HG03520 (cell line): ENCODE results near the gene NME4.
"Not testable (repeated sequence)": the region's sequence is repeated elsewhere in the genome, so short reads cannot be mapped to it uniquely, and the experiment has no call there.

Source experiments
- ATAC-seq: cut with Tn5 transposase; IDR thresholded peaks from one replicate; pipeline ENCODE4 v1.9.1; 2021; ENCODE audit warnings: mild to moderate bottlenecking, moderate library complexity; ENCODE audit not compliant: unreplicated experiment

NME4 gene

DNA sequence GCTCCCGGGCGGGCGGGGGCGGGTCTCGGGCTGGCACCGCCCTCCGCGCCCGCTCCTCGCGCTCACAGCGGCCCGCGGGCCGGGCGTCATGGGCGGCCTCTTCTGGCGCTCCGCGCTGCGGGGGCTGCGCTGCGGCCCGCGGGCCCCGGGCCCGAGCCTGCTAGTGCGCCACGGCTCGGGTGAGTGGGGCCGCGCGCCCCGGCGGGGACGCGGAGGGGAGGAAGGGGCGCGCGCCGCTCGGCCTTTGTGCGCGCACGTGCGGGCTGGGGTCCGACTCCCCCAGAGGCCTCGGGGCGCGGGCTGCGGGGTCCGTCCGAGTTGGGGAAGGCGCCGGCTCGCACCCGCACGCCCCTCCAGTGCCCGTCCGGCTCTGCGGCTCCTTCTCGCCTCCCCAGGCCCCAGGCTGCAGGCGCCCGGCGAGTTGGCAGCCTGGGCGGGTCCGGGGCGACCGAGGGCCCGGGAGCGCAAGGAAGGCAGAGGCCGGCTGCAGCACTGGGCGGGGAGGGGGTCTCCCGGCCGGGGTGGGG lies at the start of gene NME4:
Gene NME4 (plus strand): TSS at position 65 of the 527 bp plus-strand sequence. CDS start 24 bp downstream, at position 89.
- ATAC-seq, result no peak

DNA sequence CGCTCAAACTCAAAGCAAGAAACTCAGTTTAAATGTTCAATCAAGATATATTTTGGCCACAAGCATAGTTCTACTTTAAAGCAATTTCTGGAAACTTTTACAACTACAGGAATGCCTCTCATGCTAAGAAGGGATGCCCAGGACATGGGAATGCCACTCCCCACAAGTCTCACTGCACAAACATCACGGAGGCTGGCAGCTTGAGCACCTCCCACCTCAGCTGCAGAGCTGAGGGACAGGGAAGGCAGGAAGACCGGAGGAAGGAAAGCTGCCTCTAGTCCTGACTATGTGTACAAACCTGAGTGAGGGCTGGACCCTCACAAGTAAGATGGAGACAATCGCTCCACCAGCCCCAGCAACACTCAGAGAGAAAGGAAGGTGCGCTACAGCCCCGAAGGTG lies 49.8 kb upstream of the NME4 start:
- ATAC-seq, result no peak

GRCh38 chr16:348495-348894 lies 48.5 kb upstream of the NME4 start:
- ATAC-seq, result not testable (repeated sequence)

DNA sequence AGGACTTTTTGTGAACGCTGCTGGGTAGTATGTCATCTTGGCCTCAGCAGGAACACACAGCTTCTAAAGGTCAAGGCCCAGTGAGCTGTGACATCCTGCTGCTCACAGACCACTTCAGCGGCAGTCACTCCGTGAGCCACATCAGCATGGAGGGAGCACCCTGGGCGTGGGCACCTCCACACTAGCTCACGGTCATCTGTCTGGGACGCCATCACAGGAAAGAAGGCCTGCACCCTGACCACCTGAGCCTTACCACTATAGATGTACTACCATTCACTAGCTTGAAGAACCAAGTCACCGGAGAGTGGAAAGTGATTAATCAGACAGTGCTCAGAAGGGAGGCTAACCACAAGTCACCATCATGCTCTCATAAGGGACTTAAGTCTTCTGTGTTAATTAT lies 47.8 kb upstream of the NME4 start:
- no peak for ATAC-seq

DNA sequence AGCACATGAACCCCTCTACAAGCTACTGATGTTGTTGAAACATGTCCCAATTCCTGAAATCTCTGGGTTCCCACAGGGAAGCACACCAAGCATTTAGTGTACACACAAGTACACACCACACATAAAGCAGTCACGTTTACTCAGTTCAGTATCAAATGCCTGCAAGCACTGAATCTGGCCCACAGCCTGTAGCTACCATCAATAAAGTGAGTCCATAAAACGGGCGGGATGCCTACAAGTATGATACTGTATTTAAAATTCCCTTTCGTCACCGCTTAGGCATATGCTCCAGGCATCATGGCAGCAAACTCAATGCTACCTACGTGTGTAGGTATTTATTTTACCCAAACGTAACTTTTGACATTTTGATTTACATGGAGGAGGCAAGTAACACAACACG lies 46.8 kb upstream of the NME4 start:
- ATAC-seq, result no peak

- peak; percentile 21 for ATAC-seq
Measured at GRCh38 chr16:351804-352520, 45.0 kb upstream of the NME4 start.

GRCh38 chr16:352547-353403 lies 44.2 kb upstream of the NME4 start, which contains the start of gene AXIN1:
Gene AXIN1 (minus strand): TSS chr16:352723. CDS start chr16:347025, 5,698 bp downstream.
- ATAC-seq, result peak; percentile 51

- no peak for ATAC-seq
Measured at GRCh38 chr16:353404-354290, 43.4 kb upstream of the NME4 start.

GRCh38 chr16:354291-354881 lies 42.6 kb upstream of the NME4 start:
- ATAC-seq, result no peak

GRCh38 chr16:354971-355461 lies 42.0 kb upstream of the NME4 start:
- ATAC-seq, result no peak

GRCh38 chr16:356741-357140 lies 40.3 kb upstream of the NME4 start:
- ATAC-seq, result no peak

- no peak for ATAC-seq
Measured at GRCh38 chr16:359067-359763, 37.8 kb upstream of the NME4 start.

DNA sequence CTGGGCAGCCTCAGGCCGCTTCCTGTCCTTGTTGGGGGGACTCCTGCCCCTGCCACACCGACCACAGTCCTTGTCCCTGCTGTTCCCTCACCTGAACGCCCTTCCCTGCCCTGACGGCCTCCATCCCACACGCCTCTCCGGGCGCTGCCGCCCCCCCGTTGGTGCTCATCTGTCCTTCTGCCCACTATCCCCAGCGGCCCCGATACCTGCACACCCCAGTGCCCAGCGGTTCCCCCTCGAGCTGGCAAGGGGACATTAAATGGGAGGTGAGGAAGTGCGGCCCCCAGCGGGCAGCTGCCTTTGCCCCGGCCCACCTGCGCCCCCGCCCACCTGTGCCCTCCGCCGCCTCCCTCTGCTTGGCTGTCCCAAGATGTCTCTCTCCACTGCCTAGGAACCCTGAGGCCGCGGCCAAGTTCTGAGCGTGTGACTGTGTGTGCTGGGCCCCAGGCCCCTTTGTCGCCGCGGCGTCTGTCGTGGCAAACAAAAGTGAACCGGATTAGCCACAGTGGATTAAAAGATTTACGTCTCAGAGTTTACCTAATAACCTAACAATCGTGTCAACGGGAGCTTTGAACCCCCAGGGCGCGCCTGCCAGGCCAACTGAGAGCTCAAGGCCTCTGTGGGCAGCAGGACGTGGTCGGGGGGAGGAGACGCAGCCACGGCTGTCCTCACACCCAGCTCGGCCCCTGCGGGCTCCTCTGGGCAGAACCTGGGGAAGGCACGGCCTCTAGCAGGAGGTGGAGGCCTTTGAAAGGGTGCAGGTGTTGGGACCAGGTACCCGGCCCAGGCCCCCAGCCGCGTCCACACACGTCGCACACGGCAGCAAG lies 36.9 kb upstream of the NME4 start:
- ATAC-seq, result no peak

DNA sequence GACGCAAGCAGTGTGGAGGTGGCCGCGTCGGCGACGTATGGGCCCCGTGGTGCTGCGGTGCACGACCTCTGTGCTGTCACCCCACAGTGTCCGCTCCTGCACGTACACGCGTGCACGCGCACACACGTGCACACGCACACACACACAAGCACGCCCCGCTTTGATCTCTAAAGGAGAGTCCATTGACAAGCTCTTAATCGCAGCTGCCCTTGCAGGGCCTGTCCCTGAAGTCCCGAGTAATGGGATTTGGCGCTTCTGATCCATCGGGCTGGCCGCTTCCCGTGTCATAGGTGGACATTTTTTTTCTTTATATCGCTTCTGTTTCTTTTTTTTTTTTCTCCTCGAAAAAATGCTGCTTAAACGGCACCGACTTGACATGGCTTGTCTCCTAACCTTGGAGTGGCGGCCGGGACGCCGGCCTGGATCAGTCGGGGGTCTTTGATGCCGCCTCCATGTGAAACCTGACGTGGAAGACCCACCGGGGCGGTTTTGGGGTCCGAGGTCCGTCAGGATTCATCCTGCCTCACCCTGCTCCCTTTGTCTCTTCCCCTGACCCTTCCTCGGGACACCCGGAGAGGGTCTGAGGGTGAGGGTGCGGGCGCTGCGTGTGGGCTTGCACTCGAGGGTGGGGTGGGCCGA lies 36.2 kb upstream of the NME4 start:
- no peak for ATAC-seq

GRCh38 chr16:361341-361871 lies 35.6 kb upstream of the NME4 start:
- no peak for ATAC-seq

- ATAC-seq, result no peak
Measured at GRCh38 chr16:361872-362701, 34.9 kb upstream of the NME4 start.

- ATAC-seq, result not testable (repeated sequence)
Measured at GRCh38 chr16:362702-362999, 34.3 kb upstream of the NME4 start.
